Erythroblast (primary cell): ENCODE data around the gene LRP3.

Experiments
- GATA1 ChIP-seq: IDR thresholded peaks from 2 replicates; pipeline ENCODE4 v1.6.1; 2011; ENCODE audit warnings: low read depth, mild to moderate bottlenecking, control low read depth, low read length, moderate library complexity
- POLR2A ChIP-seq: IDR thresholded peaks from 2 replicates; pipeline ENCODE4 v1.6.1; 2011; ENCODE audit warnings: mild to moderate bottlenecking, low read length

- no peak for TF ChIP-seq POLR2A
- TF ChIP-seq GATA1 = no peak
Measured at GRCh38 chr19:33245948-33246708, 52.0 kb downstream of the LRP3 start.
